ENCODE measurements around the gene RNF144A. TPM values are rescaled to one million over a fixed set of nuclear protein-coding genes. Genes with fewer than 3 reads are reported as not detected.
A peak's percentile ranks its signal among the peaks of the same experiment; 100 is the strongest.

The RNF144A gene
- polyA plus RNA-seq, 3 donors: 0.30 to 0.68 (median 0.48) TPM

DNA sequence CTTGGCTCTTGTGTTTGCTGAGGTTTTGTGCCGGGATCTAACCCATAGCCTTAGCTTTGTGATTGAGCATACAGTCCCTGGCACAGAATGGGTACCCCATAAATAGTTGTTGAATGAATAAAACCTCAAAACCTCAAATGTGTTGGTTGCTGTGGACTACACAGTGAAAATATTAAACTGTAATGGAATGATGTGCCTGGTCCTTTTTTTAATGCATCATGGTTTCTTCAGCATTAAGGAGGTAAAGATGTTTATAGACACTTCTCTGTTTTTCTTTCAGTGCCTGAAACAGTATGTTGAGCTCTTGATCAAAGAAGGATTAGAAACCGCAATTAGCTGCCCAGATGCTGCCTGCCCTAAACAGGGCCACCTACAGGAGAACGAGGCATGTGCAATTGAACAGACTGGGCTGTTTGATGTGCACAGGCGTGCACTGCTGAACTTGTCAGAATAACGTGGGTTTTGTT lies 97.0 kb downstream of the RNF144A start:
- Histone ChIP-seq H4K20me1 (ENCODE audit: insufficient read depth, low read length) (no peaks in the 10 kb centered on the region), H3K9me3 (replicated peaks in 1 of 2; ENCODE audit: control insufficient read depth in 1 of 2, insufficient read depth in 1 of 2, low read length in 2 of 2) (no peaks in the 10 kb centered on the region), H3K36me3 (replicated peaks in 1 of 2; ENCODE audit: control insufficient read depth in 1 of 2, insufficient read depth in 2 of 2, low read length in 2 of 2) (no peaks in the 10 kb centered on the region), H3K4me2 (replicated peaks; ENCODE audit: extremely low read depth, low read length, poor library complexity, severe bottlenecking) (no peak overlapping the region), H3K79me2 (ENCODE audit: insufficient read depth, low read length) (no peaks in the 10 kb centered on the region), H3K4me1 (ENCODE audit: control insufficient read depth in 1 of 2, insufficient read depth in 2 of 2, low read length in 2 of 2) (peaks cover 12 to 18% of the 10 kb centered on the region in 2 donors), H3K9ac (ENCODE audit: insufficient read depth, low read length, poor library complexity, severe bottlenecking) (no peak overlapping the region), H3K4me3 (replicated peaks in 1 of 3; ENCODE audit: low read depth in 2 of 3, low read length in 3 of 3) (no peak overlapping the region), H3K27me3 (ENCODE audit: control insufficient read depth in 2 of 2, insufficient read depth in 2 of 2, low read length in 2 of 2) (no peaks in the 10 kb centered on the region), H2AFZ (ENCODE audit: insufficient read depth, low read depth, low read length, poor library complexity, severe bottlenecking) (no peak overlapping the region), H3K27ac (ENCODE audit: low read depth in 1 of 2, low read length in 2 of 2) (no peak overlapping the region)
- peaks cover 0 to 3% of the 10 kb centered on the region in 2 donors for H3K36me3 Mint-ChIP-seq
- H3K4me1 Mint-ChIP-seq: peaks cover 30% of the 10 kb centered on the region
- no peak overlapping the region for H3K4me3 Mint-ChIP-seq
- intact Hi-C loops (cut with micrococcal nuclease): loop anchor here in 1 of 2 donors (5.0 kb wide), 1 partner anchor 92 kb away; no protein-coding TSS in a partner anchor
- H3K27me3 Mint-ChIP-seq (ENCODE audit: low read depth in 3 of 3): no peaks in the 10 kb centered on the region
- TF ChIP-seq CTCF (IDR thresholded peaks at IDR 0.05): peak; percentile 65
- no peaks in the 10 kb centered on the region for H3K9me3 Mint-ChIP-seq
- DNase-seq: peak; percentile 14 to 45 (median 16)
- WGBS (ENCODE audit: insufficient coverage): 14% methylated on average over 3 of the region's 5 CpGs
- H3K27ac Mint-ChIP-seq: peak overlapping the region in 1 of 7 donors; percentile 0

DNA sequence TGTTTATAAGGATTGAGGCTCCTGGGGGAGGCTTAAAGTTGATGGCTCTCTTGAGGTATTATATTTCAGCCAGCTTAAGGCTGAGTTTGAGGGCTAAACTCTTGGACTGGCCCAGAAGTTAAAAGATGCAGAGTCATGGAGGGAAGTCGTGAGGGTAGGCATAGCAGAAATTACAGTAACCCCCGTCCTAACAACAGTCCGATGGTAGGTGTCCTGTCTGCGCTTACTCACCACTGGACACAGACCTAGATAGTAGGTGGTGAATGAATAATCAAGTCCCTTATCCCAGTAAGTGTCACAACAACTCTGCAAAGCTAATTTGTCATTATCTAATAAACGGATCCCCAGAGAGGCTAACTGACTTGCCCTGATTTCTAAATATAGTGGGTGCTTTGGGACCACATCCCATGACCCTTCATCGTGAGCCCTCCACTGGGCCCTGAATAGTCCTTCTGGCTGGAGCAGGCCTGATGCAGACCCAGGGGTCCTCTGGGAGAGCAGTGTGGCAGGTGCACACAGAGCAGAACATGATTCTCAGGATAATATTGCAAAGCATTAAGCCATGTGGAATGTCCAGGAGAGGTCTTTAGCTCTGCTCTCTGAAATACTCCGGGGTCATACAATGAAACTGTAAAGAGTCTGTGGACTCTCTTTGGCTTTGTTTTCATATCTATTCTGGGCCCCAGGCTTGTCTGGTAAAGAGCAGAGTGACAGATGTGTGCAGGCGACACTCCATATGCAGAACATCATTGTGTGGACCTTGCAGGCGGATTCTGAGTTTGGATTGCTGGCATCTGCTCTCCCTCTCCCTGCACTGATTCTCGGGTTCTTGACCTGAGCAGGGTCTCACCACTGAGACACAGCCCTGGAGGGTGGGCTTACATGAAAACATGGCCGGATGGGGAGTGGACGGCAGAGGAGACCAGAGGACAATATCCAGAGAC lies 98.1 kb downstream of the RNF144A start:
- Histone ChIP-seq H3K9ac (ENCODE audit: insufficient read depth, low read length, poor library complexity, severe bottlenecking) (no peak overlapping the region), H3K4me2 (replicated peaks; ENCODE audit: extremely low read depth, low read length, poor library complexity, severe bottlenecking) (no peak overlapping the region), H3K9me3 (replicated peaks in 1 of 2; ENCODE audit: control insufficient read depth in 1 of 2, insufficient read depth in 1 of 2, low read length in 2 of 2) (no peaks in the 10 kb centered on the region), H2AFZ (ENCODE audit: insufficient read depth, low read depth, low read length, poor library complexity, severe bottlenecking) (no peak overlapping the region), H3K27ac (ENCODE audit: low read depth in 1 of 2, low read length in 2 of 2) (no peak overlapping the region), H3K4me3 (replicated peaks in 1 of 3; ENCODE audit: low read depth in 2 of 3, low read length in 3 of 3) (no peak overlapping the region), H3K27me3 (ENCODE audit: control insufficient read depth in 2 of 2, insufficient read depth in 2 of 2, low read length in 2 of 2) (no peaks in the 10 kb centered on the region), H3K4me1 (ENCODE audit: control insufficient read depth in 1 of 2, insufficient read depth in 2 of 2, low read length in 2 of 2) (peaks cover 12 to 18% of the 10 kb centered on the region in 2 donors), H3K79me2 (ENCODE audit: insufficient read depth, low read length) (no peaks in the 10 kb centered on the region), H4K20me1 (ENCODE audit: insufficient read depth, low read length) (no peaks in the 10 kb centered on the region), H3K36me3 (replicated peaks in 1 of 2; ENCODE audit: control insufficient read depth in 1 of 2, insufficient read depth in 2 of 2, low read length in 2 of 2) (peaks cover 0 to under 1% of the 10 kb centered on the region in 2 donors)
- Mint-ChIP-seq H3K4me3 (peak overlapping the region in 1 of 2 donors; percentile 51), H3K27ac (peak overlapping the region in 1 of 7 donors; percentile 8), H3K27me3 (ENCODE audit: low read depth in 3 of 3) (no peaks in the 10 kb centered on the region), H3K36me3 (peaks cover 3 to 7% of the 10 kb centered on the region in 2 donors), H3K9me3 (no peaks in the 10 kb centered on the region), H3K4me1 (peaks cover 24% of the 10 kb centered on the region)
- peak; percentile 4 to 58 (median 28) for DNase-seq
- 95% methylated on average over 4 of the region's 12 CpGs for WGBS (ENCODE audit: insufficient coverage)
- TF ChIP-seq CTCF (IDR thresholded peaks at IDR 0.05): no peak
- intact Hi-C loops (cut with micrococcal nuclease): no loop called here

All from CD14-positive monocyte (primary cell).